Measurements from ENCODE around the gene C11orf68. TPM values are rescaled to one million over a fixed set of nuclear protein-coding genes. Genes with fewer than 3 reads are reported as not detected.

The C11orf68 gene
- total and polyA plus RNA-seq, 9 of the 15 experiments (the other 6 are each of a cell fraction or from before 2014, with no cell fraction given) = 3.6 to 35.9 (median 12.8) TPM

DNA sequence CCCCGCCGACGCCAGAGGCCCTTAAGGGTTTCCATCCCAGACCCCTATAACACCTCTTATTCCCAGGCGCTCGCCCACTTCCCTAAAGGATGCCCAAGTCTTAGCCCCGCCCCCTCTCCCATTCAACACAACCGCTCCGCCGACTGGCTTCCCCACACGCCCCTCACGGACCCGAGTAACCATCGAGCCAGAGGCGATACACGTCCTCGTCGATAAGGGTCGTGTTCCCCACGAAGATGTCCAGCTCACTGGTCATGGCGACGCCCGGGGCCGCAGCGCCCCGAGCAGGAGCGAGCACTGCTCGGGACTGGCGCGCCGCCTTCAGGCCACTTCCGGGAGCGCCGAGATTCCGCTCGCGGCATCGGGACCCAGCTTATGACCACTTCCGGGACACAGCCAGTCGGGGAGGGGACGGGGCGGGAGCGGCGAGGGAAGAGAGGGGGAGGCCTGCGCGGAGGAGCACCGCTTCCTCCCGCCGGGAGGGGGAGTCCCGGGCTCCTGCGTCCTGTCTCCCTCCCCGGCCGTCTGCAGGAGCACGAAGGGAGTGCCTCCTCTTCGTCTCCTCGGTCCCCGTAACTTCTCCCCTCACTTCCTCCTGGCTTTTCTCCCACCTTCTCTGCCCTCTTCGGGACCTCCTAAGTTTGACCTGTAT lies 30.6 kb downstream of the C11orf68 start, which contains the start of gene FIBP (continued):
- TF ChIP-seq, protein P1, sequence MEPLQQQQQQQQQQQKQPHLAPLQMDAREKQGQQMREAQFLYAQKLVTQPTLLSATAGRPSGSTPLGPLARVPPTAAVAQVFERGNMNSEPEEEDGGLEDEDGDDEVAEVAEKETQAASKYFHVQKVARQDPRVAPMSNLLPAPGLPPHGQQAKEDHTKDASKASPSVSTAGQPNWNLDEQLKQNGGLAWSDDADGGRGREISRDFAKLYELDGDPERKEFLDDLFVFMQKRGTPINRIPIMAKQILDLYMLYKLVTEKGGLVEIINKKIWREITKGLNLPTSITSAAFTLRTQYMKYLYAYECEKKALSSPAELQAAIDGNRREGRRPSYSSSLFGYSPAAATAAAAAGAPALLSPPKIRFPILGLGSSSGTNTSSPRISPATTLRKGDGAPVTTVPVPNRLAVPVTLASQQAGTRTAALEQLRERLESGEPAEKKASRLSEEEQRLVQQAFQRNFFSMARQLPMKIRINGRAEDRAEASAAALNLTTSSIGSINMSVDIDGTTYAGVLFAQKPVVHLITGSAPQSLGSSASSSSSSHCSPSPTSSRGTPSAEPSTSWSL (CRISPR knock-in tag; IDR thresholded peaks at IDR 0.05; ENCODE audit: borderline replicate concordance) = no peak
- TF ChIP-seq, protein P2, sequence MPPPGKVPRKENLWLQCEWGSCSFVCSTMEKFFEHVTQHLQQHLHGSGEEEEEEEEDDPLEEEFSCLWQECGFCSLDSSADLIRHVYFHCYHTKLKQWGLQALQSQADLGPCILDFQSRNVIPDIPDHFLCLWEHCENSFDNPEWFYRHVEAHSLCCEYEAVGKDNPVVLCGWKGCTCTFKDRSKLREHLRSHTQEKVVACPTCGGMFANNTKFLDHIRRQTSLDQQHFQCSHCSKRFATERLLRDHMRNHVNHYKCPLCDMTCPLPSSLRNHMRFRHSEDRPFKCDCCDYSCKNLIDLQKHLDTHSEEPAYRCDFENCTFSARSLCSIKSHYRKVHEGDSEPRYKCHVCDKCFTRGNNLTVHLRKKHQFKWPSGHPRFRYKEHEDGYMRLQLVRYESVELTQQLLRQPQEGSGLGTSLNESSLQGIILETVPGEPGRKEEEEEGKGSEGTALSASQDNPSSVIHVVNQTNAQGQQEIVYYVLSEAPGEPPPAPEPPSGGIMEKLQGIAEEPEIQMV (tag; conservative IDR thresholded peaks at IDR 0.05; ENCODE audit: low read depth) = no peak
- TF ChIP-seq ZNF311 (CRISPR knock-in tag; IDR thresholded peaks at IDR 0.05) = no peak
- TF ChIP-seq, protein P3, sequence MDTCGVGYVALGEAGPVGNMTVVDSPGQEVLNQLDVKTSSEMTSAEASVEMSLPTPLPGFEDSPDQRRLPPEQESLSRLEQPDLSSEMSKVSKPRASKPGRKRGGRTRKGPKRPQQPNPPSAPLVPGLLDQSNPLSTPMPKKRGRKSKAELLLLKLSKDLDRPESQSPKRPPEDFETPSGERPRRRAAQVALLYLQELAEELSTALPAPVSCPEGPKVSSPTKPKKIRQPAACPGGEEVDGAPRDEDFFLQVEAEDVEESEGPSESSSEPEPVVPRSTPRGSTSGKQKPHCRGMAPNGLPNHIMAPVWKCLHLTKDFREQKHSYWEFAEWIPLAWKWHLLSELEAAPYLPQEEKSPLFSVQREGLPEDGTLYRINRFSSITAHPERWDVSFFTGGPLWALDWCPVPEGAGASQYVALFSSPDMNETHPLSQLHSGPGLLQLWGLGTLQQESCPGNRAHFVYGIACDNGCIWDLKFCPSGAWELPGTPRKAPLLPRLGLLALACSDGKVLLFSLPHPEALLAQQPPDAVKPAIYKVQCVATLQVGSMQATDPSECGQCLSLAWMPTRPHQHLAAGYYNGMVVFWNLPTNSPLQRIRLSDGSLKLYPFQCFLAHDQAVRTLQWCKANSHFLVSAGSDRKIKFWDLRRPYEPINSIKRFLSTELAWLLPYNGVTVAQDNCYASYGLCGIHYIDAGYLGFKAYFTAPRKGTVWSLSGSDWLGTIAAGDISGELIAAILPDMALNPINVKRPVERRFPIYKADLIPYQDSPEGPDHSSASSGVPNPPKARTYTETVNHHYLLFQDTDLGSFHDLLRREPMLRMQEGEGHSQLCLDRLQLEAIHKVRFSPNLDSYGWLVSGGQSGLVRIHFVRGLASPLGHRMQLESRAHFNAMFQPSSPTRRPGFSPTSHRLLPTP (IDR thresholded peaks at IDR 0.05; ENCODE audit: borderline replicate concordance, extremely low read depth, insufficient read length) = no peak
- no peak for TF ChIP-seq POLR3G (IDR thresholded peaks at IDR 0.05; ENCODE audit: extremely low read depth, insufficient read length, insufficient replicate concordance)
- TF ChIP-seq CBFB (CRISPR knock-in tag; IDR thresholded peaks at IDR 0.05) = peak; percentile 76; the same call in 1 of the 2 replicates
- TF ChIP-seq RB1 (IDR thresholded peaks at IDR 0.05; ENCODE audit: low read depth) = peak; percentile 90
- TF ChIP-seq ZBTB7A (IDR thresholded peaks at IDR 0.05; ENCODE audit: borderline replicate concordance, control insufficient read depth, low read depth, low read length) = peak; percentile 50; the same call in 1 of the 2 replicates
- no peak for TF ChIP-seq TAF15 (IDR thresholded peaks at IDR 0.05; ENCODE audit: low read depth, low read length)
- TF ChIP-seq ILK (tag; IDR thresholded peaks at IDR 0.05; ENCODE audit: borderline replicate concordance, low read depth) = no peak
- TF ChIP-seq ZFX (CRISPR knock-in tag; IDR thresholded peaks at IDR 0.05) = peak; percentile 77
- TF ChIP-seq KDM1A (IDR thresholded peaks at IDR 0.05) = peak in 1 of 2 experiments; percentile 58; a peak in 3 of 4 replicates
- TF ChIP-seq, protein P4, sequence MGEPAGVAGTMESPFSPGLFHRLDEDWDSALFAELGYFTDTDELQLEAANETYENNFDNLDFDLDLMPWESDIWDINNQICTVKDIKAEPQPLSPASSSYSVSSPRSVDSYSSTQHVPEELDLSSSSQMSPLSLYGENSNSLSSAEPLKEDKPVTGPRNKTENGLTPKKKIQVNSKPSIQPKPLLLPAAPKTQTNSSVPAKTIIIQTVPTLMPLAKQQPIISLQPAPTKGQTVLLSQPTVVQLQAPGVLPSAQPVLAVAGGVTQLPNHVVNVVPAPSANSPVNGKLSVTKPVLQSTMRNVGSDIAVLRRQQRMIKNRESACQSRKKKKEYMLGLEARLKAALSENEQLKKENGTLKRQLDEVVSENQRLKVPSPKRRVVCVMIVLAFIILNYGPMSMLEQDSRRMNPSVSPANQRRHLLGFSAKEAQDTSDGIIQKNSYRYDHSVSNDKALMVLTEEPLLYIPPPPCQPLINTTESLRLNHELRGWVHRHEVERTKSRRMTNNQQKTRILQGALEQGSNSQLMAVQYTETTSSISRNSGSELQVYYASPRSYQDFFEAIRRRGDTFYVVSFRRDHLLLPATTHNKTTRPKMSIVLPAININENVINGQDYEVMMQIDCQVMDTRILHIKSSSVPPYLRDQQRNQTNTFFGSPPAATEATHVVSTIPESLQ (CRISPR knock-in tag; IDR thresholded peaks at IDR 0.05) = no peak
- no peak for TF ChIP-seq FOXA1 (IDR thresholded peaks at IDR 0.05; ENCODE audit: borderline replicate concordance)
- TF ChIP-seq FIP1L1 (IDR thresholded peaks at IDR 0.05; ENCODE audit: low read depth, low read length, poor library complexity, severe bottlenecking) = peak; percentile 91
- TF ChIP-seq HMG20A (CRISPR knock-in tag; conservative IDR thresholded peaks at IDR 0.05) = no peak
- no peak for TF ChIP-seq ZNF3 (CRISPR knock-in tag; IDR thresholded peaks at IDR 0.05)
- TF ChIP-seq CHD2 (IDR thresholded peaks at IDR 0.05; ENCODE audit: low read depth, low read length) = 0 out of 2 replicates have a peak, but pooled peaks have one; percentile 30
- no peak for TF ChIP-seq HIVEP1 (CRISPR knock-in tag; IDR thresholded peaks at IDR 0.05)
